DMS114 treated with DMSO at 0.1 percent for 48 hours (cell line): ENCODE measurements around the gene SPPL3.
A peak's percentile ranks its signal among the peaks of the same experiment; 100 is the strongest.
"Not testable (repeated sequence)": the region's sequence is repeated elsewhere in the genome, so short reads cannot be mapped to it uniquely, and the experiment has no call there.

Experiments
- DNase-seq: peaks from one replicate; lab custom pipeline; 2025; ENCODE audit not compliant: unreplicated experiment; lab: John Stamatoyannopoulos, UW

SPPL3 gene

DNA sequence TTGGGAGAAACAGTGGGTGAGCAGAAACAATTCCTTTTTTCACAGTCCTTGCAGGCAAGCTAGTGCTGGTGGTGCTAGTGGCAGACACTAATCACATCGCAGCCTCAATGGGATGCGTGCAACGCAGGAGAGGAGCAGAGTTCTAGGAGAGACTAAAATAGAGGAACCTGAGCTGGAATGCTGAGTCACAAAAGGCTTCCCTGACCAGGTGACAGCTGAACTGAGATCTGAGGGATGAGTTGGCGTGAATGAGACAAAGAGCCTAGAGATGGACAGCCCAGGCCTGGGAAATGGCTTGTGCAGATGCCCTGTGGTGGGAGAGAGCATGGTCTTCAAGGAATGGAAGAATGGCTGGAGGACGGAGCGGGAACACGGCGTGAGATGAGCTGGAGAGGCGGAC lies 152.8 kb downstream of the SPPL3 start:
- DNase-seq = no peak

GRCh38 chr12:120750806-120751205 lies 153.4 kb downstream of the SPPL3 start:
- no peak for DNase-seq

GRCh38 chr12:120749256-120749655 lies 154.9 kb downstream of the SPPL3 start:
- DNase-seq = no peak

- no peak for DNase-seq
Observed at GRCh38 chr12:120748242-120748641, 155.9 kb downstream of the SPPL3 start.

- DNase-seq = no peak
Observed at GRCh38 chr12:120744922-120745493, 159.2 kb downstream of the SPPL3 start.

- no peak for DNase-seq
Observed at GRCh38 chr12:120741476-120742421, 162.4 kb downstream of the SPPL3 start.

- no peak for DNase-seq
Observed at GRCh38 chr12:120740871-120741270, 163.3 kb downstream of the SPPL3 start.

- no peak for DNase-seq
Observed at GRCh38 chr12:120739821-120740613, 164.1 kb downstream of the SPPL3 start.

- no peak for DNase-seq
Observed at GRCh38 chr12:120739031-120739762, 165.0 kb downstream of the SPPL3 start.

DNA sequence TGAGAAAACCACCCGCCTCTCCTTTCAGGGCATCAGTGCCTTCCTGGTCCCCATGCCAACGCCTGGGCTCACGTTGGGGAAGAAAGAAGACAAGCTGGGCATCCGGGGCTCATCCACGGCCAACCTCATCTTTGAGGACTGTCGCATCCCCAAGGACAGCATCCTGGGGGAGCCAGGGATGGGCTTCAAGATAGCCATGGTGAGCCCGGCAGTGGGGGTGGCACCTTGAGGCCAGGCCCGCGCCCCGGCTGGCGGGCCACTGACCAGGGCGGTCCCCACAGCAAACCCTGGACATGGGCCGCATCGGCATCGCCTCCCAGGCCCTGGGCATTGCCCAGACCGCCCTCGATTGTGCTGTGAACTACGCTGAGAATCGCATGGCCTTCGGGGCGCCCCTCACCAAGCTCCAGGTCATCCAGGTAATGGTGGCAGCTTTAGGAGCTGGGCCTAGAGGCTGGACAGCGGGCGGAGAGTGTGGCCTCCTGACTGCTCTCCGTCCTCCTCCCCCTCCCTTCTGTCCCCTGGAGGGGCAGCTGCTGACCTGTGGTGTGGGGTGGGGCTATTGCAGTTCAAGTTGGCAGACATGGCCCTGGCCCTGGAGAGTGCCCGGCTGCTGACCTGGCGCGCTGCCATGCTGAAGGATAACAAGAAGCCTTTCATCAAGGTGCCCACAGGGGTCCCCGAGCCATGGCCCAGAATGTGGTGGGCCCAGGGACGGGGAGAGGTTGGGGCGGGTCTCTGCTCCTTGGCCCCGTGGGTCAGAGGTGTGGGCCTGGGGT lies 165.7 kb downstream of the SPPL3 start:
- no peak for DNase-seq

DNA sequence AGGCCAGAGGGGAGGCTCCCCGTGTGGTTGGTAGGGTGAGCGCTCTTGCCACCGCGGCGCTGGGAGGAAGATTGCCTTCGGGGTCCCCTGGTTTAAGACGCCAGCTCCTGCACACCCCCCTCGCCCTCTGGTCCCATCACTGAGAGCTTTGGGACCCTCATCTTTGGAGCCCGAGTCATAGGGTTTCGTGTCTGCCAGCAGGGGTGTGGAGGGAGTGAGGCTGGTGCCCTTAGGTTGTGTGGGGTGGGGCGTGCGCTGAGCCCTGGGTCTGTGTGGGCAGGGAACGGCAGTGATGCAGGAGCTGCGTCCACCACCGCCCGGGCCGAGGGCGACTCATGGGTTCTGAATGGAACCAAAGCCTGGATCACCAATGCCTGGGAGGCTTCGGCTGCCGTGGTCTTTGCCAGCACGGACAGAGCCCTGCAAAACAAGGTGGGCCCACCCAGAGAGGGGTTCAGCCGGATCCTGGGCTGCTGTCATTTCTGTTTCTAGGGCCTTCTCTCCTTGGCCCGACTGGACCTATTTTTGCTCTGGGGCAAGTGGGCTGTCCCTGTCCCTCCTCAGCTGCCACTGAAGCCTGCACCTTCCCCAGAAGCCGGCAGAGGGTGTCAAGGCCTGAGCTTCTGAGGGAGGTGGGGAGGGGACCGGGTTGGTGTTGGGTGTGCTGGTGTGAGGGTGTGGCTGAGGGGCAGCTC lies 166.5 kb downstream of the SPPL3 start:
- peak; percentile 7 for DNase-seq

DNA sequence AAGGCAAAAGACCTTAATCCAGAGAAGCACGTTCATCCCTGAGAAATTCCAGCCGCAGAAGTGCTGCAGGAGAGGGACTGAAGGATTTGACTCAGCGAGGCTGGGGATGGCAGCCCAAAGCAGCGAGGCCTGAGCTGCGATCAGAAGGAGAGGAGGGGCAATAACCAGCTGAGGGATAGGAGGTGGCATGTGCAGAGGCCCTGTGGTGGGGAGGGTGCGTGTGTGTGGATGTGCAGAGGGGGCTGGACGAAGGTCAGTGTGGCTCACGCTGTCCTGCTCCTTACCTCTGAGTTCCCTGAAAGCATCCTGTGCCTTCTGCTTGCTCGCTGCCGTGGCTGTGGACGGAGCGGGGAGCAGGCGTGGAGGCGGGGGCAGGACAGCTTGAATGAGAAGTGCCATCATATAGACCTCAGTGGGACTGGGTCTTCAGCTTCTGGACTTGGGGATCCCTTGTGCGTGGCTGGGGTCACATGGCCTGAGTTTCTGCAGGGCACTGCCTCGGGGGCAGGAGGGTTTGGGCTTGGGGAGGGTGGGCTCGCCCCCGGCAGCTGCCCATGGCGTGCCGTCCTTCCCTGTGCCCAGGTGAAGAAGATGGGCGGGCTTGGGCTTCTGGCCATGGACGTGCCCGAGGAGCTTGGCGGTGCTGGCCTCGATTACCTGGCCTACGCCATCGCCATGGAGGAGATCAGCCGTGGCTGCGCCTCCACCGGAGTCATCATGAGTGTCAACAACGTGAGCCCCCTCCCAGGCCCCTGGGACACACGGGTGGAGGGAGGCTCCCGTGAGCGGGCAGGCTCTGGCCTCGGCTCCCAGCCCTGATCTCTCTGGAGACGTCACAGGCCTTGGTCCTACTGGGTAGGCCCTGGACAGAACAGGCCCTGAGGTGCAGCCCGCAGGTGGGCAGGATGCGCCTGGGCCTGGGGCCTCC lies 167.5 kb downstream of the SPPL3 start:
- DNase-seq = no peak

DNA sequence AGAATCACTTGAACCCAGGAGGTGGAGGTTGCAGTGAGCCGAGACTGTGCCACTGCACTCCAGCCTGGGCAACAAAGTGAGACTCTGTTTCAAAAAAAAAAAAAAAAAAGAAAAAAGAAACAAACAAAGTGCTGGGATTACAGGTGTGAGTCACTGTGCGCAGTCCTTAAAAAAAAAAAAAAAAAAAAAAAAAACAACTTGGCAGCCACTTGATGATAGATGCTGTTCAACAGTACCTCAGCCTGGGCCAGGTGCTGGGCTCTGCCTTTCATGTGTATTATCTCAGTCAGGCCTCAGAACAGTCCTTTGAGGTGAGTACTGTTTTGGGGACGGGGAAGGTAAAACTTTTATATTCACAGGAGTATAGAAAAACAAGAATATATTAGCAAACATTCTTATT lies 169.0 kb downstream of the SPPL3 start:
- no peak for DNase-seq

- DNase-seq = no peak
Observed at GRCh38 chr12:120734210-120734609, 169.9 kb downstream of the SPPL3 start.

DNA sequence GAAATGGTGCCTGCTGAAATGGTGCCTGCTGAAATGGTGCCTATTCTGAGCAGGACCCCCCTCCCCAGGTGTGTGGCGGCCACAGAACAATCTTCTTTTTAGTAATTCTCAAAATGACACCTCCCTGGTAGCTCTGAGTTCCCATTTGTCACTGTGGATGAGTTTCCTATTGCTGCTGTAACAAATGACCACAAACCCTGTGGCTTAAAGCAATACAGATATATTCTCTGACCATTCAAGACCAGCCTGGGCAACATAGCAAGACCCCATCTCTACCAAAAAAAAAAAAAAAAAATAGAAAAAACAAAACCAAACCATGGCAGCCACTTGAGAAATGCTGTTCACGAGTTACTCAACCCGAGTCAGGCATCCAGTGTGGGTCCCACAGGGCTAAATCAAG lies 170.6 kb downstream of the SPPL3 start:
- DNase-seq = no peak

DNA sequence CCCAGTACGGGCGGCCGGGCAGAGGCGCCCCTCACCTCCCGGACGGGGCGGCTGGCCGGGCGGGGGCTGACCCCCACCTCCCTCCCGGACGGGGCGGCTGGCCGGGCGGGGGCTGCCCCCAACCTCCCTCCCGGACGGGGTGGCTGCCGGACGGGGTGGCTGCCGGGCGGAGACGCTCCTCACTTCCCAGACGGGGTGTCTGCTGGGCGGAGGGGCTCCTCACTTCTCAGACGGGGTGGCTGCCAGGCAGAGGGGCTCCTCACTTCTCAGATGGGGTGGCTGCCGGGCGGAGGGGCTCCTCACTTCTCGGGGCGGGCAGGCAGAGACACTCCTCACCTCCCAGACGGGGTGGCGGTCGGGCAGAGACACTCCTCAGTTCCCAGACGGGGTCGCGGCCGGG lies 172.0 kb downstream of the SPPL3 start:
- DNase-seq = not testable (repeated sequence)

DNA sequence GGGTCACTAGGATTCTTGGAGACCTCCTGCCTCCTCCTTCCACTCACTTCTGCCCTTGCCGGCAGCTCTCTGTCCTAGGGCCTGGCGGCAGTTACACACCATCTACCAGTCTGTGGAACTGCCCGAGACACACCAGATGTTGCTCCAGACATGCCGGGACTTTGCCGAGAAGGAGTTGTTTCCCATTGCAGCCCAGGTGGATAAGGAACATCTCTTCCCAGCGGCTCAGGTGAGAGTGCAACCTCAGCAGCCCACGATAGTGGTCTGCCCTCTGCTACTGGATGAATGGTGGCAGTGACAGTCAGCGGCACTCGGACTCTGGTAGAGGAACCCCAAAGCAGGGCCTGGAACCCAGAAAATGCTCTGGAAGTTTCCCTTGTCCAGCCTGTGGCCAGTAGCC lies 177.2 kb downstream of the SPPL3 start:
- DNase-seq = no peak

- DNase-seq = no peak
Observed at GRCh38 chr12:120726510-120726793, 177.7 kb downstream of the SPPL3 start.
